ENCODE results near the gene HOXA1. TPM values are rescaled to one million over a fixed set of nuclear protein-coding genes. Genes with fewer than 3 reads are reported as not detected.

The HOXA1 gene
- total RNA-seq, 1 experiment from 2014 or later = 8.8 TPM

- Histone ChIP-seq H3K4me1 (ENCODE audit: control insufficient read depth, insufficient read depth, low read length) (peaks cover 27% of the 10 kb centered on the region), H3K27me3 (ENCODE audit: control insufficient read depth, insufficient read depth, low read length) (no peaks in the 10 kb centered on the region), H3K27ac (ENCODE audit: low read length) (no peak overlapping the region), H3K36me3 (ENCODE audit: control insufficient read depth, insufficient read depth, low read length) (no peaks in the 10 kb centered on the region), H3K4me3 (ENCODE audit: low read depth in 2 of 2, low read length in 2 of 2) (no peak overlapping the region), H3K9me3 (ENCODE audit: control insufficient read depth, insufficient read depth, low read depth, low read length) (no peaks in the 10 kb centered on the region)
- ATAC-seq (no peak), DNase-seq (ENCODE audit: low read depth, low spot score) (no peak)
- BruUV-seq (replicated peaks) = no TSS peak
- intact Hi-C loops (cut with micrococcal nuclease; ENCODE audit: unreplicated experiment) = no loop called here
- in situ Hi-C loops (cut with HindIII; ENCODE audit: low pct_unique_long_range_greater_than_20kb, low sequenced_read_pairs) = loop anchor here (5.0 kb wide), 1 partner anchor 287 kb away; no protein-coding TSS in a partner anchor
- POLR2A ChIA-PET = no interaction called here
- no peak for TF ChIP-seq POLR2AphosphoS5 (IDR thresholded peaks at IDR 0.05; ENCODE audit: low read depth, low read length)
- CTCF ChIA-PET = no interaction called here
Measured at GRCh38 chr7:27144781-27145164, 49.0 kb upstream of the HOXA1 start.

- in situ Hi-C loops (cut with HindIII; ENCODE audit: low pct_unique_long_range_greater_than_20kb, low sequenced_read_pairs) = loop anchor here (5.0 kb wide), 1 partner anchor 287 kb away; no protein-coding TSS in a partner anchor
- peaks cover 21% of the 10 kb centered on the region for H3K4me1 ChIP-seq (ENCODE audit: control insufficient read depth, insufficient read depth, low read length)
- H3K27me3 ChIP-seq (ENCODE audit: control insufficient read depth, insufficient read depth, low read length) = no peaks in the 10 kb centered on the region
- intact Hi-C loops (cut with micrococcal nuclease; ENCODE audit: unreplicated experiment) = no loop called here
- peak overlapping the region; percentile 10; the same call in 1 of the 2 replicates for H3K27ac ChIP-seq (ENCODE audit: low read length)
- ChIA-PET CTCF (interaction anchor here (2.7 kb wide), 1 partner anchor 462 kb away, joined by 9 read pairs; no protein-coding TSS in a partner anchor), POLR2A (no interaction called here)
- no peaks in the 10 kb centered on the region for H3K9me3 ChIP-seq (ENCODE audit: control insufficient read depth, insufficient read depth, low read depth, low read length)
- peak overlapping the region; percentile 41 to 58 for H3K4me3 ChIP-seq (ENCODE audit: low read depth in 2 of 2, low read length in 2 of 2)
- no TSS peak for BruUV-seq (replicated peaks)
- H3K36me3 ChIP-seq (ENCODE audit: control insufficient read depth, insufficient read depth, low read length) = no peaks in the 10 kb centered on the region
- TF ChIP-seq CTCF (IDR thresholded peaks at IDR 0.05) (peak; percentile 55), POLR2AphosphoS5 (IDR thresholded peaks at IDR 0.05; ENCODE audit: low read depth, low read length) (no peak)
- ATAC-seq (no peak), DNase-seq (ENCODE audit: low read depth, low spot score) (no peak)
Measured at GRCh38 chr7:27143950-27144780, 48.4 kb upstream of the HOXA1 start.

- ChIA-PET CTCF (interaction anchor here (0.8 to 2.7 kb wide), 4 partner anchors 12 to 462 kb away, joined by 3 to 9 read pairs (median 4); no protein-coding TSS in a partner anchor), POLR2A (no interaction called here)
- Histone ChIP-seq H3K9me3 (ENCODE audit: control insufficient read depth, insufficient read depth, low read depth, low read length) (no peaks in the 10 kb centered on the region), H3K27me3 (ENCODE audit: control insufficient read depth, insufficient read depth, low read length) (no peaks in the 10 kb centered on the region), H3K4me3 (ENCODE audit: low read depth in 2 of 2, low read length in 2 of 2) (peak within 1 kb of the TSS; percentile 58 to 87), H3K4me1 (ENCODE audit: control insufficient read depth, insufficient read depth, low read length) (peaks cover 14% of the 10 kb centered on the region), H3K27ac (ENCODE audit: low read length) (peak within 1 kb of the TSS; percentile 84), H3K36me3 (ENCODE audit: control insufficient read depth, insufficient read depth, low read length) (no peaks in the 10 kb centered on the region)
- TF ChIP-seq TCF7L2 (IDR thresholded peaks at IDR 0.05; ENCODE audit: low read depth, low read length) (no peak), CTCF (IDR thresholded peaks at IDR 0.05) (peak; percentile 95)
- in situ Hi-C loops (cut with HindIII; ENCODE audit: low pct_unique_long_range_greater_than_20kb, low sequenced_read_pairs) (loop anchor here (5.0 kb wide), 1 partner anchor 286 kb away; no protein-coding TSS in a partner anchor), intact Hi-C loops (cut with micrococcal nuclease; ENCODE audit: unreplicated experiment) (no loop called here)
- no TSS peak for BruUV-seq (replicated peaks)
- ATAC-seq (peak; percentile 85), DNase-seq (ENCODE audit: low read depth, low spot score) (peak; percentile 79)
Measured at GRCh38 chr7:27143023-27143949, 47.5 kb upstream of the HOXA1 start, which contains the start of gene HOXA5. HOXA5 (minus strand) TSS chr7:27143681; CDS start chr7:27143607, 74 bp downstream.
